Naive thymus-derived CD8-positive, alpha-beta T cell (primary cell): Measurements from ENCODE around the gene HECTD3. TPM values are rescaled to one million over a fixed set of nuclear protein-coding genes. Genes with fewer than 3 reads are reported as not detected.
A peak's percentile ranks its signal among the peaks of the same experiment; 100 is the strongest.

Experiments used
- ATAC-seq, 2 donors: fragments of 150-1000 bp; cut with Tn5 transposase in 1 of 2; sonication (Bioruptor Pico), chemical (Tn5 transposase) in 1 of 2; 1 replicate in 1 of 2; 2 replicates in 1 of 2; pipeline ENCODE4 v1.10.0; 2021; ENCODE audit warnings: mild to moderate bottlenecking in 2 of 2, moderate library complexity in 2 of 2
- POLR2A ChIA-PET: fragments of 350-600 bp; sonication (Branson Sonifier 250); formaldehyde crosslinking; loops from one replicate; lab custom pipeline; 2021; ENCODE audit warnings: antibody characterized with exemption; lab: Charles Lee
- DNase-seq, 10 donors: peaks; one replicate each; pipeline versions ENCODE4 v3.0.0 to v3.0.0-alpha.2; 2020 to 2022
- H3K27ac Mint-ChIP-seq, 10 donors: one replicate each; pipeline ENCODE4 v1.8.0; 2020 to 2022; ENCODE audit warnings: mild to moderate bottlenecking in 10 of 10, mixed read lengths in 10 of 10, moderate library complexity in 4 of 10, inconsistent platforms in 1 of 10
- H3K27me3 Mint-ChIP-seq, 5 donors: one replicate each; pipeline ENCODE4 v1.8.0; 2021 to 2022; ENCODE audit warnings: mixed read lengths in 5 of 5
- H3K36me3 Mint-ChIP-seq, 3 donors: one replicate each; pipeline ENCODE4 v1.8.0; 2020 to 2022; ENCODE audit warnings: mixed read lengths in 3 of 3, mild to moderate bottlenecking in 2 of 3, inconsistent platforms in 1 of 3
- H3K4me1 Mint-ChIP-seq, 4 donors: one replicate each; pipeline ENCODE4 v1.8.0; 2021 to 2022; ENCODE audit warnings: mixed read lengths in 4 of 4
- H3K4me3 Mint-ChIP-seq, 10 donors: one replicate each; pipeline ENCODE4 v1.8.0; 2020 to 2022; ENCODE audit warnings: mild to moderate bottlenecking in 10 of 10, mixed read lengths in 10 of 10, moderate library complexity in 6 of 10, inconsistent platforms in 1 of 10
- H3K9me3 Mint-ChIP-seq, 9 donors: one replicate each; pipeline ENCODE4 v1.8.0; 2020 to 2022; ENCODE audit warnings: mixed read lengths in 9 of 9, mild to moderate bottlenecking in 3 of 9, inconsistent platforms in 1 of 9, moderate library complexity in 1 of 9
- polyA plus RNA-seq, 3 donors: library from polyadenylated mRNA; unstranded; fragments of 300-500 nt; fragmentation: Illumina TruSeq; gene quantifications; one replicate each; pipeline ENCODE4 v1.2.3, GENCODE V29; 2021
- total RNA-seq, 8 experiments: library from RNA in 2 of 8; stranded (reverse) in 2 of 8; gene quantifications; one replicate each; pipeline ENCODE4 v1.2.3 and lab custom pipeline; 2021 to 2026

Gene HECTD3
- total RNA-seq (10 to 100 TPM; 47.2 to 49.3 TPM), polyA plus RNA-seq (10 to 100 TPM in 2 of 3 donors, 1 to 10 TPM in 1; 7.2 to 17.8 (median 15.6) TPM), total RNA-seq (lab: John Stamatoyannopoulos, UW) (19.9 to 43.7 (median 25.5) reads per million in 6 experiments)

DNA sequence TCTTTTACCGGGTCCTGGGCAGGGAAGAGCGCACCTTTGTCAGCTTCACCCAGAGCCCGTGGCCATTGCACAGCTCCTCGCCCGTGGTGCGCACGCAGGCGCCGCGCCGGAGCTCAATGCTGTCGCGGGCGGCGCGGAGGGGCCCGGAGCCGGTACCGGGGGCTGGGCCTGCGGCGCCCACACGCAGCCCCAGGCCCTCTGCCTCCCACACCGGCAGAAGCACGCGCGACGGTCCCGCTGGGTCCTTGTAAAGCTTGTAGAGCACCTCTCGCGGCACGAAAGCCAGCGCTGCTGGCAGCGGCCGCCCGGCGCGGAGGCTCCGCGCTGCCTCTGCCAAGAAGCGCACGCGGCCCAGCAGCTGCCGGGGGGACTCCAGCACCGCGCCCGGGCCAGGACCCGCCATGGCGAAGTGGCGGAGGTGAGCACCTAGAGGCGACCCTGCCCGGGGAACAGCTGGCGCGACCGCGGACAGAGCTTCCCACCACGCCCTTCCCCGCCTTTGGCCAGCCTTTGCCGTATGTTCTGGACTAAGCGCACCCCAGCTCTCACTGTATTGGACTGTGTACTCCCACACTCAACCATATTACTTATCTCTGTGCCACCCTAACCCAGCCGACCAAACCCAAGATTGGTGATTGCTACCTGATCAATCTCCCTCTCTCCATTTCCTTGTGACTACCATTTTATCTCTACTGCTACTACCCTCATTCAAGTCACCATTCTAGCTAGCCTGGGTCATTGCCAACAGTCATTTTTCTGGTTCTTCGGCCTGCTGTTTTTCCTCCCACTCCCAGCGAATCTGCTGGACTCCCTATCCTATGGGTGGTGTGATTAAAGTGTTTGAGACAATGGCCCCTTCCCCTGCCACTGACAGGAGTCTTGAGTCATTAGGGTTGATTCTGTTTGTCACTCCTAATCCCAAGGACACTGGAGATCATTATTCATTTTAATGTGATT lies at the start of gene HECTD3:
Gene HECTD3, minus strand, starts transcription at position 470 of the 957 bp plus-strand sequence. Its CDS starts 67 bp downstream, at position 403.
- peaks cover 21 to 56% (median 49%) of the 10 kb centered on the region in 4 donors for H3K4me1 Mint-ChIP-seq
- H3K27ac Mint-ChIP-seq: peak within 1 kb of the TSS; percentile 87 to 99 (median 95)
- peak within 1 kb of the TSS; percentile 81 to 97 (median 93) for H3K4me3 Mint-ChIP-seq
- POLR2A ChIA-PET: interaction anchor here (0.6 to 6.2 kb wide), 28 partner anchors 12 to 675 kb away, joined by 3 to 112 read pairs (median 6); partner anchors contain the start of genes AKR1A1, BTBD19, EIF2B3 and GPBP1L1
- DNase-seq (peak; percentile 44 to 78 (median 55)), ATAC-seq (peak; percentile 61 to 63)
- no peaks in the 10 kb centered on the region for H3K27me3 Mint-ChIP-seq
- H3K36me3 Mint-ChIP-seq: peaks cover 0 to 44% (median 0%) of the 10 kb centered on the region in 3 donors
- H3K9me3 Mint-ChIP-seq: no peaks in the 10 kb centered on the region

DNA sequence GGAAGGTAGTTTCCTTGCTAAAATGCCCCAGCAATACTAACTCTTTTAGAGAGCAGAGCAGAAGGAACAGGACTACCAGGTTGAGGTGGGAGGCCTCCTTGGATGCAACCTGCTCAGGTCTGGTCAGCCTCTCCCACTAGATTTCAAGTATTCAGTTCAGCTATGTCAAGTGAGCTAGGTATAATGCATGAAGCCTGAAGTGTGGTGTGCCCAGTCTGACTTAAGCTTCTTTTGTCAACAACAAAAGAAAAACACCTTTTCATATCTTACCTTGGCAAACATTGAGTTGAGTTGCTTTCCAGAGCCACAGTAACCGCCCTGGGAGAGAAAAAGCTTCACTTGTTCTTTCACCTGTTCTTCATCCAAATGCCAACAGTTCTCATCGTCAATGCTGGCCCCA lies 48.7 kb upstream of the HECTD3 start:
- Mint-ChIP-seq H3K27me3 (no peaks in the 10 kb centered on the region), H3K4me1 (no peaks in the 10 kb centered on the region), H3K4me3 (no peak overlapping the region), H3K36me3 (peaks cover 0 to 4% (median 0%) of the 10 kb centered on the region in 3 donors), H3K27ac (peak overlapping the region in 1 of 10 donors; percentile 37), H3K9me3 (no peaks in the 10 kb centered on the region)
- no peak for DNase-seq
- ATAC-seq: no peak
- POLR2A ChIA-PET: no interaction called here

DNA sequence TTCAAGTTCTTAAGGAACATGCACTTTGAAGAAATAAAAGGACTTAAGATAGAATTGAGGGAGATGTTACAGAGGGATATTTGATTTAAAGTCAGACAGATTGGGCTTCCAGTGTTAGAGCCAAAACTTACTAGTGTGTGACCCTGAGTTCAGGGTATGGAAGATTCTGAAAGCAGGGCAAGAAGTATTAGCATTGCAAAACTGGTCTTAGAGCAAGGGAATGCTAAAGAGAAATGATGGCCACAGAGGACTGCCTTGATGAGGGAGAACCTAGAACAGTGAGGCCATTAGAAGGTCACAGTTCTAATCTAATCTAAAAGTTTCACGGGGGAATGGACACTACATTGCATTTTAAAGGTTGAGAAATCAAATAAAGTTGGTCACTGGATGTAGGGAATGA lies 46.4 kb upstream of the HECTD3 start:
- DNase-seq: no peak
- no peak for ATAC-seq
- Mint-ChIP-seq H3K27me3 (no peaks in the 10 kb centered on the region), H3K27ac (no peak overlapping the region), H3K36me3 (peaks cover 0 to 4% (median 0%) of the 10 kb centered on the region in 3 donors), H3K4me1 (peaks cover 0 to 9% (median 0%) of the 10 kb centered on the region in 4 donors), H3K9me3 (no peaks in the 10 kb centered on the region), H3K4me3 (no peak overlapping the region)
- POLR2A ChIA-PET: no interaction called here

DNA sequence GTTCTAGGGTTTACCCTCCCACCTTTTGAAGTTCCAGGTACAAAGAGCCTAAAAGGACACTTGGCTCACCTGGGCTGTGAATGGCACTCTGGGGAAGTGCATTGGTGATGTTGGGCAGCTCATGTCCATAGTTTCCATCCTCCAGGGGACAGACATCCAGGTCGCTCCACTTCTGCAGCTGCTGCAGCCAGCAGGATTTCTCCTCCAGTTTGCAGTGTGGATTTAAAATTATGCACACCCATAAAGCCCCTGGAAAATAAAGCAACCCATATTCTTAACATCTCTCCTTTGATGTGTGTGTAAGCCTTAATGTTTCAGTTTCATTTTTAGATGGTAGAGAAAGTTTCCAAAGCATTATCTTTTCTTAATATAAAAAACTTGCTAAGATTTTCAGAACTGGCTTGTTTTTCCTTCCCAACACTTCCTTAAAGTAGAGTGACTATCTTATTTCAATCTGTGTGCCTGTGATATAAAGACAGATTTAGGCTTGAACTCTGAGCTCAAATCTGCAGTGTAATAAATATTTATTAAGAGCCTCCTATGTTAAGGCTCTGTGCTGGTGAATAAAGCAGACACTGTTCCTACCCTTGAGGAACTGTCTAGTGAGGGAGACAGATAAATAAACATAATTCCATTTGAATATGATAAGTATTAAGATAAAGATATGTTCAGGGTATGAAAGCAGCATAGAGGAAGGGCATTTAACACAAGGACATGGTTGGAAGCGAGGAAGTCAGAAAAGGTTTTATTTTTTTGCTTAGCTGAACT lies 40.1 kb upstream of the HECTD3 start:
- H3K4me3 Mint-ChIP-seq: peak overlapping the region; percentile 50 to 82 (median 76)
- POLR2A ChIA-PET: interaction anchor here (1.8 kb wide), 1 partner anchor 39 kb away, joined by 5 read pairs; the partner anchor contains the start of gene UROD
- H3K36me3 Mint-ChIP-seq: peaks cover 0 to 4% (median 3%) of the 10 kb centered on the region in 3 donors
- peak in 3 of 10 donors; percentile 29 to 51 (median 38) for DNase-seq
- ATAC-seq: peak; percentile 84 to 85
- no peaks in the 10 kb centered on the region for H3K9me3 Mint-ChIP-seq
- no peaks in the 10 kb centered on the region for H3K27me3 Mint-ChIP-seq
- H3K4me1 Mint-ChIP-seq: peaks cover 4 to 27% (median 19%) of the 10 kb centered on the region in 4 donors
- H3K27ac Mint-ChIP-seq: peak overlapping the region; percentile 77 to 96 (median 89)

DNA sequence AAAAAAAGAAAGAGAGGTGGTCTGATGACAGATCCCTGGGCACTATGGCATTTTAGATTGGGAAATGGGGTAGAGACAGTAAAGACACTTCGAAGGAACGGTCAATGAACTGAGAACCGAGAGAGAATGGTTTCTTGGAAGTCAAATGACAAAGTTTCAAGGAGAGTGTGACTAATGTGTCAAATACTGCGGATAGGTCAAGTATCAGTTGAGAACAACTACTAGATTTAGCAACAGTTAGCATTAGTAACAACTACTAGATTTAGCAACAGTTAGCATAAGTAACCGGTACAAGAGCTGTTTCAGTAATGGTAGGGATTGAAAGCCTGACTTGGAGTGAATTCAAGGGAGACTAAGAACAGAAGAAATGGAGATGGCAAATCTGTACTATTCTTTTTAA lies 35.9 kb upstream of the HECTD3 start:
- POLR2A ChIA-PET: no interaction called here
- peaks cover 4 to 25% (median 15%) of the 10 kb centered on the region in 4 donors for H3K4me1 Mint-ChIP-seq
- DNase-seq (no peak), ATAC-seq (no peak)
- H3K36me3 Mint-ChIP-seq: peaks cover 6 to 15% (median 10%) of the 10 kb centered on the region in 3 donors
- no peaks in the 10 kb centered on the region for H3K9me3 Mint-ChIP-seq
- no peaks in the 10 kb centered on the region for H3K27me3 Mint-ChIP-seq
- H3K4me3 Mint-ChIP-seq: no peak overlapping the region
- no peak overlapping the region for H3K27ac Mint-ChIP-seq

DNA sequence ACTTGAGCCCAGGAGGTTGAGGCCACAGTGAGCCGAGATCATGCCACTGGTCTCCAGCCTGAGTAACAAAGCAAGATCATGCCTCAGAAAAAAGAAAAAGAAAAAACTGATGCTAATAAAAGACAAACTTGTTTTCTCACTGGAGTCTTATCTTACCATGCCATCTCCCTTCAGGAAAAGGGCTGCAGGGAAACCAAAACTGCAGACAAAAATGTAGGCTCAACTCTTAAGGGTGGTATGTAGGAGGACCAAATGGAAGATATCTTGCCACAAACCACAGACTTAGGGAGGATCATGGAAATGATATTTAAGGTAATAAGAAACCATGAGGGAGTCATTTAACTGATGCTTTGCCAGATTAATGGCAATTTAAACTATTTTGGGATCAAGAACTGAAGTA lies 33.8 kb upstream of the HECTD3 start:
- peaks cover 0 to 10% (median 2%) of the 10 kb centered on the region in 4 donors for H3K4me1 Mint-ChIP-seq
- H3K27ac Mint-ChIP-seq: no peak overlapping the region
- DNase-seq (no peak), ATAC-seq (no peak)
- POLR2A ChIA-PET: no interaction called here
- H3K4me3 Mint-ChIP-seq: no peak overlapping the region
- H3K9me3 Mint-ChIP-seq: no peaks in the 10 kb centered on the region
- no peaks in the 10 kb centered on the region for H3K27me3 Mint-ChIP-seq
- H3K36me3 Mint-ChIP-seq: peaks cover 6 to 23% (median 12%) of the 10 kb centered on the region in 3 donors

- DNase-seq: no peak
- no peak overlapping the region for H3K4me3 Mint-ChIP-seq
- H3K4me1 Mint-ChIP-seq: no peaks in the 10 kb centered on the region
- no peaks in the 10 kb centered on the region for H3K27me3 Mint-ChIP-seq
- no peak overlapping the region for H3K27ac Mint-ChIP-seq
- H3K9me3 Mint-ChIP-seq: no peaks in the 10 kb centered on the region
- ATAC-seq: no peak
- POLR2A ChIA-PET: no interaction called here
- H3K36me3 Mint-ChIP-seq: peaks cover 6 to 24% (median 15%) of the 10 kb centered on the region in 3 donors
Measured at GRCh38 chr1:45043094-45043493, 32.0 kb upstream of the HECTD3 start.

DNA sequence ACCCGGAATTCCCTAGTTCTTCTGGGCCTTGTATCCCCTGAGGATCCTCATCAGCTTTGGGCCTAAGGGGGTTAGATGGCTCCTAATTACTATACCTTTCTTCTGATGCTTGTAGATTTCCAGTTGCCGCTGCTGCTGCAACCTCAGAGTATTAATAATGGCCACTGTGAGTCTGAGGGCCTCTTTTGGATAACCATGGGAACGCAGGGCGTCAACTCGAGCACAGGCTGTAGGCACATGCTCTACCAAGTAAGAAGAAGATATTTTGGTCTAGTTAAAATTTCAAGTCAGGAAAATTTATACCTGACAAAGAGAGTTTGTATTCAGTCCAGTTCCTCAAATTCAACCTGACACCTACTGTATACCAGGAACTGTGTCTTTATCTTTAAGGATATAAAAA lies 29.2 kb upstream of the HECTD3 start:
- Mint-ChIP-seq H3K27me3 (no peaks in the 10 kb centered on the region), H3K27ac (no peak overlapping the region), H3K4me3 (no peak overlapping the region), H3K36me3 (peaks cover 6 to 28% (median 18%) of the 10 kb centered on the region in 3 donors), H3K4me1 (no peaks in the 10 kb centered on the region), H3K9me3 (no peaks in the 10 kb centered on the region)
- POLR2A ChIA-PET: no interaction called here
- no peak for ATAC-seq
- DNase-seq: no peak

- no peak overlapping the region for H3K27ac Mint-ChIP-seq
- DNase-seq: no peak
- peaks cover 0 to 4% (median 1%) of the 10 kb centered on the region in 4 donors for H3K4me1 Mint-ChIP-seq
- POLR2A ChIA-PET: no interaction called here
- no peaks in the 10 kb centered on the region for H3K27me3 Mint-ChIP-seq
- H3K4me3 Mint-ChIP-seq: no peak overlapping the region
- H3K36me3 Mint-ChIP-seq: peaks cover 6 to 27% (median 18%) of the 10 kb centered on the region in 3 donors
- no peaks in the 10 kb centered on the region for H3K9me3 Mint-ChIP-seq
- no peak for ATAC-seq
Measured at GRCh38 chr1:45038661-45039364, 27.7 kb upstream of the HECTD3 start.

DNA sequence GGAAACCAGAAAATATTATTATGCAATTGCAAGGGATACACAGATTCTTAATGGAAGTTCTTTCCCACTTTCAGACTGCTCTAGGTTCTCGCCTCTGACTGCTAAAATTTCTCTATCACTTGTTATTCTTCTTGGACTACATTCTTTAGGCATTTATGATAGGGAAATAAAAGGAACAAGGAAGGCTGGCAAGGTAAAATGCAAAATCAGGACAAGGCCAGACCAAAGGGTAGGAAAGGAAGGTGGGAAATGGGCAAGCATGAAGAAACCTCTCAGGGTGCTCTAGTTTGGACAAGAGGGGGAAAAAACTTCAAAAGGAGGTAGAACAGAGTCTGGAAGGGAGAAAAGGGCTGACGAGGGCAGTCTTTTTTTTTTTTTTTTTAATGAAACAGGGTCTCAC lies 27.1 kb upstream of the HECTD3 start:
- no peak for ATAC-seq
- no peak for DNase-seq
- peaks cover 6 to 24% (median 17%) of the 10 kb centered on the region in 3 donors for H3K36me3 Mint-ChIP-seq
- H3K9me3 Mint-ChIP-seq: no peaks in the 10 kb centered on the region
- no peaks in the 10 kb centered on the region for H3K27me3 Mint-ChIP-seq
- H3K4me1 Mint-ChIP-seq: peaks cover 0 to 7% (median 3%) of the 10 kb centered on the region in 4 donors
- H3K27ac Mint-ChIP-seq: peak overlapping the region in 1 of 10 donors; percentile 4
- POLR2A ChIA-PET: no interaction called here
- no peak overlapping the region for H3K4me3 Mint-ChIP-seq

GRCh38 chr1:45037456-45037855 lies 26.3 kb upstream of the HECTD3 start:
- H3K4me1 Mint-ChIP-seq: peaks cover 0 to 10% (median 7%) of the 10 kb centered on the region in 4 donors
- H3K9me3 Mint-ChIP-seq: no peaks in the 10 kb centered on the region
- POLR2A ChIA-PET: no interaction called here
- ATAC-seq: no peak
- no peak for DNase-seq
- no peaks in the 10 kb centered on the region for H3K27me3 Mint-ChIP-seq
- H3K27ac Mint-ChIP-seq: no peak overlapping the region
- no peak overlapping the region for H3K4me3 Mint-ChIP-seq
- H3K36me3 Mint-ChIP-seq: peaks cover 4 to 20% (median 11%) of the 10 kb centered on the region in 3 donors
